Measurements from ENCODE around the gene ZSWIM5. TPM values are rescaled to one million over a fixed set of nuclear protein-coding genes. Genes with fewer than 3 reads are reported as not detected.
A peak's percentile ranks its signal among the peaks of the same experiment; 100 is the strongest.
"Not testable (repeated sequence)": the region's sequence is repeated elsewhere in the genome, so short reads cannot be mapped to it uniquely, and the experiment has no call there.

ZSWIM5 gene
- total and polyA plus RNA-seq, 4 donors: 0.25 to 2.8 (median 1.7) TPM

- DNase-seq: no peak
- no peak overlapping the region for H3K27ac ChIP-seq (ENCODE audit: low read depth in 1 of 2, low read length in 2 of 2)
- H3K9me3 ChIP-seq (ENCODE audit: control insufficient read depth, low read length): no peaks in the 10 kb centered on the region
- intact Hi-C loops (cut with DNase I): no loop called here
- no peaks in the 10 kb centered on the region for H3K4me1 ChIP-seq (ENCODE audit: control insufficient read depth in 1 of 2, insufficient read depth in 2 of 2, low read length in 2 of 2)
- peaks cover 0 to 5% of the 10 kb centered on the region in 2 donors for H3K36me3 ChIP-seq (ENCODE audit: control insufficient read depth in 1 of 2, insufficient read depth in 2 of 2, low read length in 1 of 2)
- H3K27me3 ChIP-seq (ENCODE audit: control insufficient read depth in 1 of 2, insufficient read depth in 2 of 2, low read length in 1 of 2): no peaks in the 10 kb centered on the region
- H3K4me3 ChIP-seq (ENCODE audit: low read length in 2 of 2): no peak overlapping the region
- no peak for ATAC-seq (ENCODE audit: low FRiP score)
- WGBS, 2 donors: 79 to 83% methylated on average over 3 of the region's 3 CpGs
Measured at GRCh38 chr1:44999232-44999631, 207.2 kb downstream of the ZSWIM5 start.

GRCh38 chr1:44995467-44996238, 210.8 kb downstream of the ZSWIM5 start:
- intact Hi-C loops (cut with DNase I): no loop called here
- Histone ChIP-seq H3K9me3 (ENCODE audit: control insufficient read depth, low read length) (no peaks in the 10 kb centered on the region), H3K4me3 (ENCODE audit: low read length in 2 of 2) (no peak overlapping the region), H3K27me3 (ENCODE audit: control insufficient read depth in 1 of 2, insufficient read depth in 2 of 2, low read length in 1 of 2) (no peaks in the 10 kb centered on the region), H3K36me3 (ENCODE audit: control insufficient read depth in 1 of 2, insufficient read depth in 2 of 2, low read length in 1 of 2) (no peaks in the 10 kb centered on the region), H3K27ac (ENCODE audit: low read depth in 1 of 2, low read length in 2 of 2) (no peak overlapping the region), H3K4me1 (ENCODE audit: control insufficient read depth in 1 of 2, insufficient read depth in 2 of 2, low read length in 2 of 2) (no peaks in the 10 kb centered on the region)
- WGBS, 2 donors: 91 to 92% methylated on average over 7 of the region's 7 CpGs
- ATAC-seq (ENCODE audit: low FRiP score) (no peak), DNase-seq (no peak)

- WGBS, 2 donors: 43 to 54% methylated on average over 7 of the region's 7 CpGs
Measured at GRCh38 chr1:44994309-44994898, 212.0 kb downstream of the ZSWIM5 start.

GRCh38 chr1:44988531-44989156, 217.8 kb downstream of the ZSWIM5 start:
- no peak overlapping the region for H3K27ac ChIP-seq (ENCODE audit: low read depth in 1 of 2, low read length in 2 of 2)
- 88 to 89% methylated on average over 24 of the region's 24 CpGs for WGBS, 2 donors
- DNase-seq (peak in 1 of 2 donors; percentile 59), ATAC-seq (ENCODE audit: low FRiP score) (no peak)
- H3K4me3 ChIP-seq (ENCODE audit: low read length in 2 of 2): no peak overlapping the region
- intact Hi-C loops (cut with DNase I): no loop called here
- no peaks in the 10 kb centered on the region for H3K4me1 ChIP-seq (ENCODE audit: control insufficient read depth in 1 of 2, insufficient read depth in 2 of 2, low read length in 2 of 2)
- no peaks in the 10 kb centered on the region for H3K27me3 ChIP-seq (ENCODE audit: control insufficient read depth in 1 of 2, insufficient read depth in 2 of 2, low read length in 1 of 2)
- no peaks in the 10 kb centered on the region for H3K9me3 ChIP-seq (ENCODE audit: control insufficient read depth, low read length)
- no peaks in the 10 kb centered on the region for H3K36me3 ChIP-seq (ENCODE audit: control insufficient read depth in 1 of 2, insufficient read depth in 2 of 2, low read length in 1 of 2)

More at GRCh38 chr1:44994309-44994898, 212.0 kb downstream of the ZSWIM5 start:
- H3K4me3 ChIP-seq (ENCODE audit: low read length in 2 of 2): no peak overlapping the region
- intact Hi-C loops (cut with DNase I): loop anchor here in 1 of 2 donors (5.0 kb wide), 1 partner anchor 262 kb away; the partner anchor contains the start of gene RNU5D-1
- H3K9me3 ChIP-seq (ENCODE audit: control insufficient read depth, low read length): no peaks in the 10 kb centered on the region
- no peaks in the 10 kb centered on the region for H3K4me1 ChIP-seq (ENCODE audit: control insufficient read depth in 1 of 2, insufficient read depth in 2 of 2, low read length in 2 of 2)
- no peak for DNase-seq
- ATAC-seq (ENCODE audit: low FRiP score): no peak
- no peak overlapping the region for H3K27ac ChIP-seq (ENCODE audit: low read depth in 1 of 2, low read length in 2 of 2)
- H3K27me3 ChIP-seq (ENCODE audit: control insufficient read depth in 1 of 2, insufficient read depth in 2 of 2, low read length in 1 of 2): no peaks in the 10 kb centered on the region
- H3K36me3 ChIP-seq (ENCODE audit: control insufficient read depth in 1 of 2, insufficient read depth in 2 of 2, low read length in 1 of 2): no peaks in the 10 kb centered on the region

GRCh38 chr1:44985747-44986359, 220.6 kb downstream of the ZSWIM5 start:
- WGBS, 2 donors: 2% methylated on average over 19 of the region's 19 CpGs
- H3K4me3 ChIP-seq (ENCODE audit: low read length in 2 of 2): peak overlapping the region; percentile 6 to 80
- H3K27me3 ChIP-seq (ENCODE audit: control insufficient read depth in 1 of 2, insufficient read depth in 2 of 2, low read length in 1 of 2): no peaks in the 10 kb centered on the region
- DNase-seq (peak in 1 of 2 donors; percentile 32), ATAC-seq (ENCODE audit: low FRiP score) (no peak)
- no peak overlapping the region for H3K27ac ChIP-seq (ENCODE audit: low read depth in 1 of 2, low read length in 2 of 2)
- no peaks in the 10 kb centered on the region for H3K9me3 ChIP-seq (ENCODE audit: control insufficient read depth, low read length)
- intact Hi-C loops (cut with DNase I): no loop called here
- no peaks in the 10 kb centered on the region for H3K4me1 ChIP-seq (ENCODE audit: control insufficient read depth in 1 of 2, insufficient read depth in 2 of 2, low read length in 2 of 2)
- no peaks in the 10 kb centered on the region for H3K36me3 ChIP-seq (ENCODE audit: control insufficient read depth in 1 of 2, insufficient read depth in 2 of 2, low read length in 1 of 2)

- 96 to 100% methylated on average over 4 of the region's 4 CpGs for WGBS, 2 donors
- H3K4me3 ChIP-seq (ENCODE audit: low read length in 2 of 2); H3K9me3 ChIP-seq (ENCODE audit: control insufficient read depth, low read length); H3K27ac ChIP-seq (ENCODE audit: low read depth in 1 of 2, low read length in 2 of 2); H3K36me3 ChIP-seq (ENCODE audit: control insufficient read depth in 1 of 2, insufficient read depth in 2 of 2, low read length in 1 of 2); DNase-seq; ATAC-seq (ENCODE audit: low FRiP score); intact Hi-C loops (cut with DNase I); H3K27me3 ChIP-seq (ENCODE audit: control insufficient read depth in 1 of 2, insufficient read depth in 2 of 2, low read length in 1 of 2); H3K4me1 ChIP-seq (ENCODE audit: control insufficient read depth in 1 of 2, insufficient read depth in 2 of 2, low read length in 2 of 2): not testable (repeated sequence)
Measured at GRCh38 chr1:44977372-44977771, 229.0 kb downstream of the ZSWIM5 start.

- Histone ChIP-seq H3K36me3 (ENCODE audit: control insufficient read depth in 1 of 2, insufficient read depth in 2 of 2, low read length in 1 of 2) (peaks cover 0 to 2% of the 10 kb centered on the region in 2 donors), H3K4me1 (ENCODE audit: control insufficient read depth in 1 of 2, insufficient read depth in 2 of 2, low read length in 2 of 2) (no peaks in the 10 kb centered on the region)
- intact Hi-C loops (cut with DNase I): no loop called here
Measured at GRCh38 chr1:44976252-44976651, 230.2 kb downstream of the ZSWIM5 start.

GRCh38 chr1:44973645-44974044, 232.8 kb downstream of the ZSWIM5 start:
- no peaks in the 10 kb centered on the region for H3K9me3 ChIP-seq (ENCODE audit: control insufficient read depth, low read length)
- ATAC-seq (ENCODE audit: low FRiP score): no peak
- no peak overlapping the region for H3K27ac ChIP-seq (ENCODE audit: low read depth in 1 of 2, low read length in 2 of 2)
- H3K4me3 ChIP-seq (ENCODE audit: low read length in 2 of 2): no peak overlapping the region
- H3K4me1 ChIP-seq (ENCODE audit: control insufficient read depth in 1 of 2, insufficient read depth in 2 of 2, low read length in 2 of 2): no peaks in the 10 kb centered on the region
- 95 to 100% methylated on average over 1 of the region's 1 CpG for WGBS, 2 donors
- H3K27me3 ChIP-seq (ENCODE audit: control insufficient read depth in 1 of 2, insufficient read depth in 2 of 2, low read length in 1 of 2): no peaks in the 10 kb centered on the region
- intact Hi-C loops (cut with DNase I): no loop called here
- no peak for DNase-seq
- peaks cover 0 to under 1% of the 10 kb centered on the region in 2 donors for H3K36me3 ChIP-seq (ENCODE audit: control insufficient read depth in 1 of 2, insufficient read depth in 2 of 2, low read length in 1 of 2)

More at GRCh38 chr1:44976252-44976651, 230.2 kb downstream of the ZSWIM5 start:
- no peaks in the 10 kb centered on the region for H3K27me3 ChIP-seq (ENCODE audit: control insufficient read depth in 1 of 2, insufficient read depth in 2 of 2, low read length in 1 of 2)
- H3K9me3 ChIP-seq (ENCODE audit: control insufficient read depth, low read length): no peaks in the 10 kb centered on the region
- H3K4me3 ChIP-seq (ENCODE audit: low read length in 2 of 2): no peak overlapping the region
- ATAC-seq (ENCODE audit: low FRiP score) (no peak), DNase-seq (no peak)
- H3K27ac ChIP-seq (ENCODE audit: low read depth in 1 of 2, low read length in 2 of 2): no peak overlapping the region
- WGBS, 2 donors: 96 to 98% methylated on average over 2 of the region's 2 CpGs

All from aorta (tissue), 5 donors.